Activated CD8-positive, alpha-beta T cell treated with anti-CD3 and anti-CD28 coated beads for 36 hours (primary cell): ENCODE data around the gene TTC28. TPM values are rescaled to one million over a fixed set of nuclear protein-coding genes. Genes with fewer than 3 reads are reported as not detected.
"Not testable (repeated sequence)": the region's sequence is repeated elsewhere in the genome, so short reads cannot be mapped to it uniquely, and the experiment has no call there.

Experiments
- ATAC-seq: fragments of 200-7000 bp; cut with Tn5 transposase; one replicate; pipeline ENCODE4 v1.10.0; 2021; ENCODE audit warnings: mild to moderate bottlenecking, moderate library complexity
- CTCF ChIA-PET: fragments of 350-600 bp; sonication (Branson Sonifier 250); formaldehyde crosslinking; loops from one replicate; lab custom pipeline; 2021; ENCODE audit warnings: antibody characterized with exemption; lab: Charles Lee
- POLR2A ChIA-PET: fragments of 350-600 bp; sonication (Branson Sonifier 250); formaldehyde crosslinking; loops from one replicate; lab custom pipeline; 2021; ENCODE audit warnings: antibody characterized with exemption; lab: Charles Lee
- DNase-seq: peaks from one replicate; pipeline ENCODE4 v3.0.0-alpha.2; 2020
- H3K27ac Mint-ChIP-seq: one replicate; pipeline ENCODE4 v1.8.0; 2021; ENCODE audit warnings: mild to moderate bottlenecking, mixed read lengths
- H3K27me3 Mint-ChIP-seq: one replicate; pipeline ENCODE4 v1.8.0; 2021; ENCODE audit warnings: mixed read lengths
- H3K36me3 Mint-ChIP-seq: one replicate; pipeline ENCODE4 v1.8.0; 2021; ENCODE audit warnings: low read depth, mixed read lengths
- H3K4me1 Mint-ChIP-seq: one replicate; pipeline ENCODE4 v1.8.0; 2021; ENCODE audit warnings: low read depth, mixed read lengths
- H3K4me3 Mint-ChIP-seq: one replicate; pipeline ENCODE4 v1.8.0; 2021; ENCODE audit warnings: mild to moderate bottlenecking, moderate library complexity, mixed read lengths
- H3K9me3 Mint-ChIP-seq: one replicate; pipeline ENCODE4 v1.8.0; 2021; ENCODE audit warnings: mixed read lengths
- CTCF ChIP-seq: fragments of 200-600 bp; IDR thresholded peaks from one replicate; pipeline ENCODE4 v1.8.0; 2022; ENCODE audit warnings: antibody characterized with exemption, mild to moderate bottlenecking
- intact Hi-C: fragments of 100-400 bp; cut with micrococcal nuclease; formaldehyde crosslinking; loops from one replicate; pipeline ENCODE4 v1.10.0; 2022
- total RNA-seq, 2 experiments: library from RNA; stranded (reverse); gene quantifications; one replicate each; pipeline ENCODE4 v1.2.3, GENCODE V29; 2021

The TTC28 gene
- total RNA-seq, 2 experiments from 2014 or later: 0.58 to 1.9 TPM

GRCh38 chr22:28369854-28370253, 309.8 kb downstream of the TTC28 start:
- no peak for TF ChIP-seq CTCF
- peak; percentile 88 for ATAC-seq
- DNase-seq: peak; percentile 12
- no peaks in the 10 kb centered on the region for H3K9me3 Mint-ChIP-seq
- H3K27ac Mint-ChIP-seq: no peak overlapping the region
- ChIA-PET CTCF (no interaction called here), POLR2A (no interaction called here)
- H3K27me3 Mint-ChIP-seq: peaks cover 2% of the 10 kb centered on the region
- no peak overlapping the region for H3K4me3 Mint-ChIP-seq
- H3K36me3 Mint-ChIP-seq: no peaks in the 10 kb centered on the region
- intact Hi-C loops: no loop called here
- H3K4me1 Mint-ChIP-seq: peaks cover 11% of the 10 kb centered on the region

DNA sequence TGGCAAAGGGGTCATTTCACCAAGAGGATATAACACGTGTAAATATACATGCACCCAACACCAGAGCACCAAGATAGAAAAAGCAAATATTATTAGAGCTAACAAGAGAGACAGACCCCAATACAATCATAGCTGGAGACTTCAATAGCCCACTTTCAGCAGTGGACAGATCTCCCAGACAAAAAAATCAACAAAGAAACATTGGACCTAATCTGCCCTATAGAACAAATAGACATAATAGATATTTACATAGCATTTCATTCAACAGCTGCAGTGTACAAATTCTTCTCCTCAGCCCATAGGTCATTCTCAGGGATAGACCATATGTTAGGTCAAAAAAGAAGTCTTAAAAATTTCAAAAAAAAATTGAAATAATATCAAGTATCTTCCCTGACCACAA, 312.8 kb downstream of the TTC28 start:
- ATAC-seq: no peak
- Mint-ChIP-seq H3K27ac (no peak overlapping the region), H3K9me3 (peaks cover 18% of the 10 kb centered on the region), H3K27me3 (peaks cover 4% of the 10 kb centered on the region), H3K4me1 (peaks cover 6% of the 10 kb centered on the region), H3K4me3 (no peak overlapping the region), H3K36me3 (peaks cover 5% of the 10 kb centered on the region)
- ChIA-PET POLR2A (no interaction called here), CTCF (no interaction called here)
- DNase-seq: no peak
- intact Hi-C loops: no loop called here
- no peak for TF ChIP-seq CTCF

DNA sequence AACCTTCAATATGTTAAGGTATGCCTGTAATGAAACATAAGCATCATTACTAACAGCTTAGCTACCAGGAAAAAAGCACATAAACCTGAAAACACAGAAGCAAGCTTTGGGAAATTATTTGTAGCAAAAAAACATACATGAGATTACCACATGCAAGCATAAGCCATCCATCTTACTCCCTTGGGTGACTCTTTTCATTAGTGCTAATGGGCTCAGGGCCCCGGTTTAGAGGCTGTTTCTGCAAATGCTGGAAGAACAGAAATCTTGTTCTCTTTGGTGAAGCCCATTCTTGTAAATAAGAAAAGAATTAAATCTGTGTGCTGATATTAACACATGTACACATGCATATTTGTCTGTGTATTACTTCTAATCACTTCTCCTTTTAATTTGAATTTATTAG, 314.3 kb downstream of the TTC28 start:
- H3K4me3 Mint-ChIP-seq: no peak overlapping the region
- no peak for TF ChIP-seq CTCF
- peaks cover 5% of the 10 kb centered on the region for H3K36me3 Mint-ChIP-seq
- H3K27ac Mint-ChIP-seq: no peak overlapping the region
- peaks cover 20% of the 10 kb centered on the region for H3K9me3 Mint-ChIP-seq
- intact Hi-C loops: no loop called here
- CTCF ChIA-PET: no interaction called here
- H3K27me3 Mint-ChIP-seq: peaks cover 4% of the 10 kb centered on the region
- ATAC-seq: no peak
- DNase-seq: no peak
- POLR2A ChIA-PET: no interaction called here
- peaks cover 6% of the 10 kb centered on the region for H3K4me1 Mint-ChIP-seq

GRCh38 chr22:28364105-28364504, 315.5 kb downstream of the TTC28 start:
- H3K4me3 Mint-ChIP-seq, DNase-seq, intact Hi-C loops, H3K36me3 Mint-ChIP-seq, ATAC-seq, CTCF ChIA-PET, POLR2A ChIA-PET, H3K4me1 Mint-ChIP-seq, H3K27me3 Mint-ChIP-seq, H3K27ac Mint-ChIP-seq: not testable (repeated sequence)
- H3K9me3 Mint-ChIP-seq: peaks cover 20% of the 10 kb centered on the region

- Mint-ChIP-seq H3K36me3 (peaks cover 5% of the 10 kb centered on the region), H3K9me3 (peaks cover 20% of the 10 kb centered on the region), H3K4me3 (no peak overlapping the region), H3K27ac (no peak overlapping the region), H3K27me3 (peaks cover 2% of the 10 kb centered on the region), H3K4me1 (no peaks in the 10 kb centered on the region)
- ChIA-PET POLR2A (no interaction called here), CTCF (no interaction called here)
- TF ChIP-seq CTCF: no peak
- intact Hi-C loops: no loop called here
- DNase-seq (no peak), ATAC-seq (no peak)
These were observed 318.7 kb downstream of the TTC28 start for GRCh38 chr22:28360939-28361338.

DNA sequence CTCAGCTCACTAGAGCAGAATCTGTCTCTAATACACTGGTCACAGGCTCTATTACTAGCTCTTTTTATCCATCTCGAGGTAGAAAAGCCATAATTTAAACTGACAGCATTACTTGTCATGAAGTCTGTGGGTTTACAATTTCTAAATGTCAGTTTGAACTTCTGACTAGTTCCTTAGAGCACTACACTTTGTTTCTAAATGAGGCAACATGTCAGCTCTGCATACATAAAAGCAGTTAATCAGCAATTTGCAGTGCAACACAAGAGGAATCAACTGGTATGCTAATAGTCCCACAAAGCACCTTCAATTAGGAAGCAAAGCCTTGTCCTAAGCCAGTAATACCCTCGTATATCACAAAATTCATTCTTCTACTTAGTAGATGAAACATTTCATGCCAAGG, 321.3 kb downstream of the TTC28 start:
- no peak overlapping the region for H3K4me3 Mint-ChIP-seq
- no peak for TF ChIP-seq CTCF
- CTCF ChIA-PET: no interaction called here
- H3K36me3 Mint-ChIP-seq: peaks cover 3% of the 10 kb centered on the region
- POLR2A ChIA-PET: no interaction called here
- DNase-seq: no peak
- intact Hi-C loops: no loop called here
- H3K27me3 Mint-ChIP-seq: peaks cover 2% of the 10 kb centered on the region
- H3K4me1 Mint-ChIP-seq: no peaks in the 10 kb centered on the region
- no peak overlapping the region for H3K27ac Mint-ChIP-seq
- ATAC-seq: no peak
- H3K9me3 Mint-ChIP-seq: peaks cover 12% of the 10 kb centered on the region
